HG02759 (cell line): ENCODE results near the gene REPS1.
A peak's percentile ranks its signal among the peaks of the same experiment; 100 is the strongest.
"Not testable (repeated sequence)": the region's sequence is repeated elsewhere in the genome, so short reads cannot be mapped to it uniquely, and the experiment has no call there.

Source experiments
- ATAC-seq: cut with Tn5 transposase; IDR thresholded peaks from one replicate; pipeline ENCODE4 v1.9.1; 2021; ENCODE audit warnings: mild to moderate bottlenecking, moderate library complexity; ENCODE audit not compliant: unreplicated experiment

REPS1 gene, protein sequence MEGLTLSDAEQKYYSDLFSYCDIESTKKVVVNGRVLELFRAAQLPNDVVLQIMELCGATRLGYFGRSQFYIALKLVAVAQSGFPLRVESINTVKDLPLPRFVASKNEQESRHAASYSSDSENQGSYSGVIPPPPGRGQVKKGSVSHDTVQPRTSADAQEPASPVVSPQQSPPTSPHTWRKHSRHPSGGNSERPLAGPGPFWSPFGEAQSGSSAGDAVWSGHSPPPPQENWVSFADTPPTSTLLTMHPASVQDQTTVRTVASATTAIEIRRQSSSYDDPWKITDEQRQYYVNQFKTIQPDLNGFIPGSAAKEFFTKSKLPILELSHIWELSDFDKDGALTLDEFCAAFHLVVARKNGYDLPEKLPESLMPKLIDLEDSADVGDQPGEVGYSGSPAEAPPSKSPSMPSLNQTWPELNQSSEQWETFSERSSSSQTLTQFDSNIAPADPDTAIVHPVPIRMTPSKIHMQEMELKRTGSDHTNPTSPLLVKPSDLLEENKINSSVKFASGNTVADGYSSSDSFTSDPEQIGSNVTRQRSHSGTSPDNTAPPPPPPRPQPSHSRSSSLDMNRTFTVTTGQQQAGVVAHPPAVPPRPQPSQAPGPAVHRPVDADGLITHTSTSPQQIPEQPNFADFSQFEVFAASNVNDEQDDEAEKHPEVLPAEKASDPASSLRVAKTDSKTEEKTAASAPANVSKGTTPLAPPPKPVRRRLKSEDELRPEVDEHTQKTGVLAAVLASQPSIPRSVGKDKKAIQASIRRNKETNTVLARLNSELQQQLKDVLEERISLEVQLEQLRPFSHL

GRCh38 chr6:138987643-138988468 lies at the start of gene REPS1:
REPS1 (minus strand) TSS chr6:138988253; CDS start chr6:138987682, 571 bp downstream.
- ATAC-seq: peak; percentile 90

- no peak for ATAC-seq
Measured at GRCh38 chr6:139037490-139037889, 49.4 kb upstream of the REPS1 start.

DNA sequence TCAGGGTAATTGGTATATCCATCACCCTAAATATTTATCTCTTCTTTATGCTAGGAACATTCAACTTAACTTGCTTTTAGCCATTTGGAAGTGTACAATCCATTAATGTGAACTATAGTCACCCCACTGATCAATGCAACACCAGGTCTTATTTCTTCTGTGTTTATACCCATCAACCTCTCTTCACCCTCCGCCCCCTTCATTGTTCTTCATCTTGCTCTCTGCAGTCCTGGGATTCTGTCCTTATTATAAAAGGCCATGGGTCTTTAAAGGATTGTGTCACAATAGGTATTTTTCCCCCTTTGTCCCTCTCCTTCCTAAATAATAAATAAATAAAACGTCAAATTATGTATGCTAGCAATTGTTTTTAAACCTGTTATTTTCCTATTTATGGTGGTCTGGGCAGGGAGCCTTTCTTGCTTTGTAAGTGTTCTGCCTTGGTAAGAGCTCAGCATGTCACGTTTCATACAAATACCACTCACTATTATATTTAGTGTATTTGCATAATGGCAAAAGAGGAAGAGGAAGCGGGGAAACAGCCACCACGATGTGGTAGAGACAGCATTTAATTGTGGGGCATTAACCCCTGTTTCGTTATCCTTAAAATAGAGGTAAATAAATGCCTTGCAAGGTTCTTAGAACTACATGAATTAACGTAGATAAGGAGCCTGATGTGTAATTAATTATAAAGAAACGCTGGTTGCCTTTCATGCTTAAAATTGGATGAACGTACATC lies 42.3 kb upstream of the REPS1 start:
- peak; percentile 40 for ATAC-seq

DNA sequence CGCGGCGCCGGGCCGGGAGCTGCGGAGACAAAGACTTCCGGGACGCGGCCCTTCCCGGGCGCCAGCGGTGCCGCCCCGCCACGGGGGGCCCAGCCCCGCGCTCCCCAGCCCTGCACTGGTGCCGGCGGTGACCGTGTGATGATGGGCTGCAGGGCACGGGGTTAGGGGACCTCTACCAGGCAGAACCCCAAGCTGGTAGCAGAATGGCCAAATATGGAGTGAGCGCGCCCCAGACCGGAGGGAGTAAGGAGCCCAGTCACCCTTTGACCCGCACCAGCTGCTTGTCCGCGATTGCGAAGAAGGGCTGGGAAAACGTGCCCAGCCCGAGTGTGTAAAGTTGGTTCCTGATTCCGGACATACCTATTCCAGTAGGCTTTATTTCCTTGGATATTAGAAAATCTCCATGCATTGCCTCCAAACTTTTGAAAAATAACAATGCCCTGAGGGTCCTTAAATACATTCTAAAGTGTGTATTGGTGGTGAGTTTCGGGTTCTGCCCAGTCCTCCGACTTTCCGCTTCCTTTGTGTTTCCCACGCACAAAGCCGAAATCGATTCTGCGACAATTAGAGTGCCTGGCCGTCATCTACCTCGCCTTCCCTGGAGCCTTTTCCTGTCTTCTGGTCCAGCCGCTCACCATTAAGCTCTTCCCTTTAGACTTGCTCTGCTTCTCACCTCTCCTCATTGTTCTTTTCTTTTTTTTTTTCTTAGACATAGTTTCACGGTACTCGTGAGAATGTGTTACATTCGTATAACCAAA lies 41.6 kb upstream of the REPS1 start:
- peak; percentile 34 for ATAC-seq

GRCh38 chr6:139028658-139029469 lies 40.8 kb upstream of the REPS1 start, which contains the start of gene ABRACL:
ABRACL (plus strand) TSS chr6:139028745; CDS start chr6:139034161, 5,416 bp downstream.
- ATAC-seq: peak; percentile 64

- ATAC-seq: peak; percentile 1
Measured at GRCh38 chr6:139028215-139028657, 40.2 kb upstream of the REPS1 start.

- peak; percentile 22 for ATAC-seq
Measured at GRCh38 chr6:139027620-139028182, 39.6 kb upstream of the REPS1 start.

DNA sequence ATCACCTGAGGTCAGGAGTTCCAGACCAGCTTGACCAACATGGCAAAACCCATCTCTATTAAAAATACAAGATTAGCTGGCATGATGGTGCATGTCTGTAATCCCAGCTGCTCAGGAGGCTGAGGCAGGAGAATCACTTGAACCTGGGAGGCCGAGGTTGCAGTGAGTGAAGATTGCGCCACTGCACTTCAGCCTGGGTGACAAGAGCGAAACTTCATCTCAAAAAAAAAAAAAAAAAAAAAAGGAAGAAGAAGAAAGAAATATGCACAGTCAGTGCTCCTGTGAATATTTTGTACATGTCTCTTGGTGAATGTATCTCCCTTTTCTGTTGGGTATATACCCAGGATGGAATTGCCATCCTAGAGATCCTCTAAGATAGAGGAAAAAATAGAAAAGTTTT lies 37.4 kb upstream of the REPS1 start:
- not testable (repeated sequence) for ATAC-seq

DNA sequence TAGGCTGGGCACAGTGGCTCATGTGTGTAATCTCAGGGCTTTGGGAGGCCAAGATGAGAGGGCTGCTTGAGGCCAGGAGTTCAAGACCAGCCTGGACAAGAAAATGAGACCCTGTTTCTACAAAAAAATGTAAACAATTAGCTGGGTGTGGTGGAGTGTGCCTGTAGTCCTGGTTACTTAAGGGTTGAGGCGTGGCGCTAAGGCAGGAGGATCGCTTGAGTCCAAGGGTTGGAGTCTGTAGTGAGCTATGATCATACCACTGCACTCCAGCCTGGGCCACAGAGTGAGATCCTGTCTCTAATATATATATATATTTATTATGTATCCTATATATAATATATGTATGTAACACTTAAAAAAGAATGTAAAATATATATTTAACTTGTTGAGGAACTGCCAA lies 32.6 kb upstream of the REPS1 start:
- ATAC-seq: no peak

- ATAC-seq: no peak
Measured at GRCh38 chr6:139019722-139020121, 31.7 kb upstream of the REPS1 start.

- no peak for ATAC-seq
Measured at GRCh38 chr6:139017227-139017626, 29.2 kb upstream of the REPS1 start.

DNA sequence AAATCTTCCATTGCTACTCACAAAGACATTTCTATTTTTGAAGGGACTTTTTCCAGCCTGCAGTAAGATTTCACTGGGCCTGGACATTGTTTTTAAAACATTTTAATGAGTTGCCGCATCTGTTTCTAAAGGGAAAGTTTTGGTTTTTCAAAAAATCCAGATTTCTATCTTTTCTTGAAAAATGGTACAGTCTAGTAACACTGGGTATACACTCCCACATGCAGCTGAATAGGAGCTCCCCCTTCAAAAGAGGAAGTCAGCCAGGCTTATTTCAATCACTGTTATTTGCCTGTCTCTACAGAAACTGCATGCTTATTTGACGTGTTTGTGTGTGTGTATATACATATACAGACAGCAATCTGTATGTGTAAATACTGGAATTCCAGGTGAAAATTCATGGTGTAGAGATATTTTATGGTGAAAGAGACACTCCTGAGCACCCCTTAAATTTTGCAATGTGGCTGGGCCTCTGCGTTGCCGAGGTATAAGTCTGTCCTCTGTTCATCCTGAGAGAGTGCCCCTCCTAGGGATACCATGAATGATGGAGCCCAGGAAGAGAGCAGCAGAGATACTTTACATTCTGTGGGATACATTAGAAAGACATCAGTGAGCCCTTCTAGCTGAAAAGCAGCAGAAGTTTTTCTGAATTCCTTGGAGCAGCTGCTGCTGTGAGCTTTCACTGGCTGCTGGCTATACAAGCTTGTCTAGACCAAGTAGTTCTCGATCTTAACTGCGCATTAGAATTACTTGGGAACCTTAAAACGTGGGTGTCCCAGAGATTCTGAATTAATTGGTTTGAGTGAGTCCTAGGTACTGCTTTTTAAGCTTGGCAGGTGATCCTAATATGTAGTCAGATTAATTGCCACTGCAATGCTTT lies 28.5 kb upstream of the REPS1 start:
- peak; percentile 92 for ATAC-seq

DNA sequence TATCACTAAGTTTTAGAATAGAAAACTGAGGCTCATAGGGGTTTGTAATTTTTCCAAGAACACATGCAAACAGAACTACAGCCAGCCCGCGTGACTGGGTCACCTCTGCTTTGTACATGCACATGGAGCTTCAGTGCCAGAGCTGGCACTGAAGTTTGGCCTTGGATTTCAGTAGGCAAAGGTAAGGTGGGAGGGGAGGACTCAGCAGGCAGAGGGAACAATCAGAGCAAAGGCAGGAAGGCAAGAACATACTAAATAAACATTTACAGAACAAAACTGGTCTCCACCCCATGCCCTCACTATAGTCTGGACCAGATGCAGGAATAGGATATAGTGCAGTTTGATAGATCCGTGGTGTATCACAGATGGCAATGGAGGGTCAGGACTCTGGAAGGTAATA lies 26.9 kb upstream of the REPS1 start:
- ATAC-seq: no peak

- ATAC-seq: no peak
Measured at GRCh38 chr6:139013185-139013800, 25.2 kb upstream of the REPS1 start.

GRCh38 chr6:139011980-139012379 lies 23.9 kb upstream of the REPS1 start:
- no peak for ATAC-seq

DNA sequence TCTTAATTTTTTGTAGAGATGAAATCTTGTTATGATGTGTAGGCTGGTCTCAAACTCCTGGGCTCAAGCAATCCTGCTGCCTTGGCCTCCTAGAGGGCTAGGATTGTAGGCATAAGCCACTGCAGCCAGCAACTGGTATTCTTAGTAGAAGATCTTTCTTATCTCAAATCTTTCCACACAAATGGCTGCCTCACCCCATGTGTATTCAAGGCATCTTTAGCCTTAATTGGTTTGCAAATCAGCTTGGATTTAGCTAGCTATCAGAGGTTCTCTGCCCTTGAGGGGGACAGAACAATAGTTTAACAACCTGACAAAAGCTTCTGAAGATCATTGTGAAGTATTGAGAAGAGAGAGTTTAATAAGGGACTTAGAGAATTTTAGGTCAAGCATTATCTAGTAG lies 22.6 kb upstream of the REPS1 start:
- no peak for ATAC-seq

- no peak for ATAC-seq
Measured at GRCh38 chr6:139008117-139008516, 20.1 kb upstream of the REPS1 start.
